GM12891 (cell line): ENCODE data around the gene DENND1C.

Experiments
- PAX5 ChIP-seq: IDR thresholded peaks from 2 replicates; pipeline ENCODE4 v1.6.1; 2011; ENCODE audit warnings: low read length, moderate library complexity, mild to moderate bottlenecking; ENCODE audit not compliant: insufficient read depth, severe bottlenecking
- POLR2A ChIP-seq: IDR thresholded peaks from 2 replicates; pipeline ENCODE4 v1.6.1; 2011; ENCODE audit warnings: low read depth, low read length, control low read depth
- POLR2AphosphoS5 ChIP-seq: IDR thresholded peaks from 2 replicates; pipeline ENCODE4 v1.6.1; 2011; ENCODE audit warnings: low read depth, low read length, control low read depth
- POU2F2 ChIP-seq: IDR thresholded peaks from 2 replicates; pipeline ENCODE4 v1.6.1; 2011; ENCODE audit warnings: low read depth, mild to moderate bottlenecking, control low read depth, low read length, moderate library complexity
- SPI1 ChIP-seq: IDR thresholded peaks from 2 replicates; pipeline ENCODE4 v1.6.1; 2011; ENCODE audit warnings: low read depth, low read length, control low read depth
- TAF1 ChIP-seq: IDR thresholded peaks from 2 replicates; pipeline ENCODE4 v1.6.1; 2011; ENCODE audit warnings: low read depth, low read length, control low read depth

DNA sequence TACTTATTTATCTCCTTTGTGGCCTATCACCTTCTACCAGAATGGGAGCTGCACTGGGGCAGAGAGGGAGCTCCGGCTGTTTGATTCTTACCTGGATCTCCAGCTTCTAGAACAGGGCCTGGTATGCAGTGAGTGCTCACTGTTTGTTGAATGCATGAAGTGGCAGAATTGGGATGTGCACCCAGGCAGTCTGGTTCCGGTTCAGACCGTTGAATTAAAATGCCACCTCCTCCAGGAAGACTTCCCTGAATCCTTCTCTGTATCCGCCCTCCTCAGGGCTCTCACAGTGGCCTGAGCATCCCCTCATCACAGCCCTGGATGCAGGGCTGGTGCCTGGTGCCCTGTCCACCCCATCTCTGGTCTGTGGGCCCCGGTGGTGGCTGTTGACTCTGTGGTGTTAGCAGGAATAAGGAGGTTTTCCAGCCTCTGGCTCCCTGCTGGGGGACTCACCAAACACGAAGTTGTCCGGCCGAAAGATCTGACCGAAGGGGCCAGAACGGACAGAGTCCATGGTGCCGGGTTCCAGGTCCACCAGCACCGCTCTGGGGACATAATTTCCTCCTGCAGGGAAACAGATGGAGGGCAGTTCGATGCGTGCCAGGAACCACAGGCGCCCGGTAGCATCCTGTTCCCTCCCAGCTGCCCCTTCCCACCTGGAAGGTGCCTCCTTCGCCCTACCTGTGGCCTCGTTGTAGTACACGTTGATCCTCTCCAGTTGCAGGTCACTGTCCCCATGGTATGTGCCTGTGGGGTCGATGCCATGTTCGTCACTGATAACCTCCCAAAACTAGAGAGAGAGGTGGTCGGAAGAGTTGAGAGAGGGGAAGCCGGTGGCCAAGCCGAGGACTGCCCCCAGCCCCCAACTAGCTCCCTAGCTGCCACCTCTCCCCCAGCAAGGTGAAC, 19.5 kb upstream of the DENND1C start:
- no peak for TF ChIP-seq POLR2A
- TF ChIP-seq SPI1: no peak
- no peak for TF ChIP-seq TAF1
- TF ChIP-seq POLR2AphosphoS5: no peak
- no peak for TF ChIP-seq PAX5
- TF ChIP-seq POU2F2: no peak
